WERI-Rb-1 (cell line): ENCODE data around the gene NUP160.
"Not testable (repeated sequence)": the region's sequence is repeated elsewhere in the genome, so short reads cannot be mapped to it uniquely, and the experiment has no call there.

ENCODE experiments used
- DNase-seq: peaks from one replicate; pipeline ENCODE4 v3.0.0-alpha.2; 2020
- H3K27ac ChIP-seq: fragments of 250-450 bp; sonication (Bioruptor Pico); 2 replicates; pipeline ENCODE4 v1.5.1; 2020; ENCODE audit warnings: mild to moderate bottlenecking, moderate library complexity
- H3K27me3 ChIP-seq: fragments of 250-450 bp; sonication (Bioruptor Pico); 2 replicates; pipeline ENCODE4 v1.5.1; 2021; ENCODE audit warnings: mild to moderate bottlenecking, low read depth, moderate library complexity; ENCODE audit not compliant: insufficient read depth, severe bottlenecking
- H3K36me3 ChIP-seq: fragments of 250-450 bp; sonication (Bioruptor Pico); 2 replicates; pipeline ENCODE4 v1.5.1; 2020; ENCODE audit warnings: mild to moderate bottlenecking, moderate library complexity
- H3K4me3 ChIP-seq: 2 replicates; pipeline ENCODE4 v1.5.1; 2011; ENCODE audit warnings: low read depth, mild to moderate bottlenecking, control low read depth, low read length
- H3K9me3 ChIP-seq: fragments of 250-450 bp; sonication (Bioruptor Pico); 2 replicates; pipeline ENCODE4 v1.5.1; 2021; ENCODE audit warnings: mild to moderate bottlenecking, moderate library complexity; ENCODE audit not compliant: severe bottlenecking
- TF ChIP-seq, protein P1 (sequence below): IDR thresholded peaks from 2 replicates; pipeline ENCODE4 v1.5.1; 2011; ENCODE audit warnings: low read depth, mild to moderate bottlenecking, control low read depth, inconsistent platforms, low read length

NUP160 gene

DNA sequence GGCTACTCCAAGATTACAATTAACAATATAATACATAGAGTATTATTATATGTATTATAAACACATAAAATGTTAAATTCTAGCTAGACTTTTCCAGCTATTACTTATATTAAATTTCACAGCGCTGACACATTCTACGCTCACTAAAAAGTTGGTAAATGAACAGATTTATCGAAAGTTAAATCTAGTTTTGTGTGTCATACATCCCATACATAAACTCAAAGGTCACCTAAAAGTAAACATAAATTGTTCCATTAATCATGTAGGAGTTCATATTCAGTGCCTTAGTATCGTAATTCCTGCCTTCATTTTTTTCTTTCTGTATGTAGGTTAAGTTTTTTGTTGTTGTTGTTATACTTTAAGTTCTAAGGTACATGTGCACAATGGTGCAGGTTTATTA lies 91.9 kb downstream of the NUP160 start:
- H3K27me3 ChIP-seq: no peaks in the 10 kb centered on the region
- H3K4me3 ChIP-seq: no peak overlapping the region
- no peak for DNase-seq
- TF ChIP-seq, protein P1, sequence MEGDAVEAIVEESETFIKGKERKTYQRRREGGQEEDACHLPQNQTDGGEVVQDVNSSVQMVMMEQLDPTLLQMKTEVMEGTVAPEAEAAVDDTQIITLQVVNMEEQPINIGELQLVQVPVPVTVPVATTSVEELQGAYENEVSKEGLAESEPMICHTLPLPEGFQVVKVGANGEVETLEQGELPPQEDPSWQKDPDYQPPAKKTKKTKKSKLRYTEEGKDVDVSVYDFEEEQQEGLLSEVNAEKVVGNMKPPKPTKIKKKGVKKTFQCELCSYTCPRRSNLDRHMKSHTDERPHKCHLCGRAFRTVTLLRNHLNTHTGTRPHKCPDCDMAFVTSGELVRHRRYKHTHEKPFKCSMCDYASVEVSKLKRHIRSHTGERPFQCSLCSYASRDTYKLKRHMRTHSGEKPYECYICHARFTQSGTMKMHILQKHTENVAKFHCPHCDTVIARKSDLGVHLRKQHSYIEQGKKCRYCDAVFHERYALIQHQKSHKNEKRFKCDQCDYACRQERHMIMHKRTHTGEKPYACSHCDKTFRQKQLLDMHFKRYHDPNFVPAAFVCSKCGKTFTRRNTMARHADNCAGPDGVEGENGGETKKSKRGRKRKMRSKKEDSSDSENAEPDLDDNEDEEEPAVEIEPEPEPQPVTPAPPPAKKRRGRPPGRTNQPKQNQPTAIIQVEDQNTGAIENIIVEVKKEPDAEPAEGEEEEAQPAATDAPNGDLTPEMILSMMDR: no peak
- no peaks in the 10 kb centered on the region for H3K9me3 ChIP-seq
- H3K27ac ChIP-seq: no peak overlapping the region
- H3K36me3 ChIP-seq: peaks cover 86% of the 10 kb centered on the region

- DNase-seq: no peak
- Histone ChIP-seq H3K27me3 (no peaks in the 10 kb centered on the region), H3K27ac (no peak overlapping the region), H3K4me3 (no peak overlapping the region), H3K36me3 (peaks cover 85% of the 10 kb centered on the region), H3K9me3 (no peaks in the 10 kb centered on the region)
- TF ChIP-seq, protein P1: no peak
Measured at GRCh38 chr11:47750725-47751124, 97.4 kb downstream of the NUP160 start.

DNA sequence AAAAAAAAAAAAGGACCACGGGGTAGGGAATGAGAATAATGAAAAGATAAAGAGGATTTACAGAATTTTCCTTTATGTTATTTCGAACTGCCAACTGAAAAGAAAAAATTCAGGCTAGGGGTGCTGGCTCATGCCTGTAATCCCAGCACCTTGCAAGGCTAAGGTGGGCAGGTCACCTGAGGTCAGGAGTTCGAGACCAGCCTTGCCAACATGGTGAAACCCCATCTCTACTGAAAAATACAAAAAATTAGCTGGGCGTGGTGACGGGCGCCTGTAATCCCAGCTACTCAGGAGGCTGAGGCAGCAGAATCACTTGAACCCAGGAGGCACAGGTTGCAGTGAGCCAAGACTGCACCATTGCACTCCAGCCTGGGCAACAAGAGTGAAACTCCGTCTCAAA lies 105.7 kb downstream of the NUP160 start:
- H3K27ac ChIP-seq, H3K4me3 ChIP-seq, DNase-seq, H3K27me3 ChIP-seq, H3K9me3 ChIP-seq: not testable (repeated sequence)
- peaks cover 89% of the 10 kb centered on the region for H3K36me3 ChIP-seq

- H3K9me3 ChIP-seq, DNase-seq, H3K27ac ChIP-seq, H3K4me3 ChIP-seq, H3K27me3 ChIP-seq: not testable (repeated sequence)
- peaks cover 87% of the 10 kb centered on the region for H3K36me3 ChIP-seq
Measured at GRCh38 chr11:47737817-47738216, 110.3 kb downstream of the NUP160 start.

GRCh38 chr11:47732271-47732670 lies 115.9 kb downstream of the NUP160 start:
- H3K36me3 ChIP-seq: peaks cover 96% of the 10 kb centered on the region
- TF ChIP-seq, protein P1: no peak

GRCh38 chr11:47731475-47731874 lies 116.7 kb downstream of the NUP160 start:
- H3K36me3 ChIP-seq: peaks cover 96% of the 10 kb centered on the region
- no peak overlapping the region for H3K4me3 ChIP-seq
- no peak overlapping the region for H3K27ac ChIP-seq
- no peaks in the 10 kb centered on the region for H3K9me3 ChIP-seq
- TF ChIP-seq, protein P1: no peak
- DNase-seq: no peak
- no peaks in the 10 kb centered on the region for H3K27me3 ChIP-seq

More at GRCh38 chr11:47732271-47732670, 115.9 kb downstream of the NUP160 start:
- no peak overlapping the region for H3K27ac ChIP-seq
- H3K27me3 ChIP-seq: no peaks in the 10 kb centered on the region
- H3K9me3 ChIP-seq: no peaks in the 10 kb centered on the region
- no peak for DNase-seq
- H3K4me3 ChIP-seq: no peak overlapping the region
